ENCODE measurements around the gene LDB3.

The LDB3 gene

DNA sequence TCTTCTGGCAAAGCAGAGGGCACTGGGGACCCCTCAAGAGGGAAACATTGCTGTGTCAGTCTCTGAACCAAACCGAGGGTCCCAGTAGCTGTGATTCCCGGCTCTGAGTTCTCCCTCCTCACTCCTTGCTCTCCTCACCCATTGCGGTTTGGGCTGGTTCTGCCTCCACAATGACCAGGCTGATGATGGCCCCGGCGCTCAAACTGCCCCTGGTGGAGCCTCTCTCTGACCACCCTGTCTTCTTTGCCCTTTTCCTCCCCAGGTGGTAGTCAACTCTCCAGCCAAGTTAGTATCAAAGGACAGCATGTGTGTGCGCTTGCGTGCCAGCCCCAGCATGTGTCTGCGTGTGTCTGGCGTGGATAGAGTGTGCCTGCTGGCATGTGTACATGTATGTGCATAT is 17.1 kb downstream of the LDB3 start:
- Histone ChIP-seq H3K4me1 (peaks cover 0 to 14% (median 5%) of the 10 kb centered on the region in 10 experiments; a peak in 9 of 20 replicates), H3K9ac (no peak overlapping the region), H3K4me3 (no peak overlapping the region), H3K27me3 (no peaks in the 10 kb centered on the region), H3K4me2 (no peak overlapping the region), H3K27ac (no peak overlapping the region), H4K20me1 (peaks cover 0 to 10% (median 0%) of the 10 kb centered on the region in 11 experiments; a peak in 2 of 22 replicates), H3K36me3 (no peaks in the 10 kb centered on the region), H3K9me3 (replicated peaks in 1 of 11) (no peaks in the 10 kb centered on the region)
- no peak for TF ChIP-seq Cebpa-rat (IDR thresholded peaks at IDR 0.05)

DNA sequence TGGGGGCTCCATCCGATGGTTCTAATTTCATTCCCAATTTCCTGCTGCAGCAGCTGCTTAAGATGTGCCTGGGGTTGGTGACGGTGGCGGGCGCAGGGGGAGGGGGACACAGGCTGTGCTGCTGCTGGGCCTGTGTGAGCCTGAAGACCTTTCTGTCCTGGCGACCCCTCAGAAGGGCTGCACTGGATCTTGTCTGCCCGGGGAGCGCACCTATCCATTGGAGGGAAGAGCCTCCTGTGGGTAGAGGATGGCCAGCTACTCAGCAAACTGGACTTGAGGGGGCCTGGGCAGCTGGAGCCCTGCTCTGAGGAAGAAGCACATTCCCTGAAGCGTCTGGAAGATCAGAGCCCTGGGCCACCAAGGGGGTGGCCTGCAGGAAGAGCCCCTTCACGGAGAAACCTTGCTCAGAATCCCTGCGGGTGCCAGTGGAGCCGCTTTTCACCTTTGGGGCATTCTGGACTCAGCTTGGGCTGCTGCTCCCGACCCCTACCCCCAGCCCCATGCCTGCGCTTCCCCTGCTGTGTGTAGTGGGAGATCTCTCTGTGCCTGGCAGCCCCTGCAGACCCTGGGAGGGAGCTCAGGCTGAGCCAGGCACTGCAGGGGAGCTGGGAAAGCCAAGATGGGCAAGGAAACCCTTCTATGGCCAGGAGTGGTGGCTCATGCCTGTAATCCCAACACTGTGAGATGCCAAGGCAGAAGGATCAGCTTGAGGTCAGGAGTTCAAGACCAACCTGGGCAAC is 17.8 kb downstream of the LDB3 start:
- no peaks in the 10 kb centered on the region for H3K9me3 ChIP-seq (replicated peaks in 1 of 11)
- peaks cover 0 to 8% (median under 1%) of the 10 kb centered on the region in 10 experiments; a peak in 7 of 20 replicates for H3K4me1 ChIP-seq
- H3K27ac ChIP-seq, result no peak overlapping the region
- TF ChIP-seq Cebpa-rat (IDR thresholded peaks at IDR 0.05), result no peak
- H3K27me3 ChIP-seq, result no peaks in the 10 kb centered on the region
- H3K4me3 ChIP-seq, result no peak overlapping the region
- no peaks in the 10 kb centered on the region for H3K36me3 ChIP-seq
- peaks cover 0 to 14% (median 0%) of the 10 kb centered on the region in 11 experiments; a peak in 2 of 22 replicates for H4K20me1 ChIP-seq
- no peak overlapping the region for H3K9ac ChIP-seq
- no peak overlapping the region for H3K4me2 ChIP-seq

DNA sequence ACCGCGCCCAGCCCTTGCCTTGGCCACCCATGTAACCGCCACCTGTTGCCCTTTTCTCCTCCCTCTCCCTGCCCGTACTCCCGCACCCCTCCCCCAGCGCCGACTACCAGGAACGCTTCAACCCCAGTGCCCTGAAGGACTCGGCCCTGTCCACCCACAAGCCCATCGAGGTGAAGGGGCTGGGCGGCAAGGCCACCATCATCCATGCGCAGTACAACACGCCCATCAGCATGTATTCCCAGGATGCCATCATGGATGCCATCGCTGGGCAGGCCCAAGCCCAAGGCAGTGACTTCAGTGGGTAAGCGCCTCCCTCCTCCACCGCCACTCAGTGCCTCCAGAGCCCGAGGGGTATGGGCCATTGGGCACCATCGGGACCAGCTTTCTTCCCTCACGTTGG is 18.7 kb downstream of the LDB3 start:
- no peak overlapping the region for H3K27ac ChIP-seq
- H3K4me1 ChIP-seq, result peaks cover 0 to 8% (median 0%) of the 10 kb centered on the region in 10 experiments; a peak in 2 of 20 replicates
- TF ChIP-seq Cebpa-rat (IDR thresholded peaks at IDR 0.05), result no peak
- no peak overlapping the region for H3K9ac ChIP-seq
- H3K4me3 ChIP-seq, result no peak overlapping the region
- H3K27me3 ChIP-seq, result no peaks in the 10 kb centered on the region
- no peaks in the 10 kb centered on the region for H3K36me3 ChIP-seq
- H4K20me1 ChIP-seq, result peaks cover 0 to 23% (median 0%) of the 10 kb centered on the region in 11 experiments; a peak in 3 of 22 replicates
- H3K4me2 ChIP-seq, result no peak overlapping the region
- no peaks in the 10 kb centered on the region for H3K9me3 ChIP-seq (replicated peaks in 1 of 11)

DNA sequence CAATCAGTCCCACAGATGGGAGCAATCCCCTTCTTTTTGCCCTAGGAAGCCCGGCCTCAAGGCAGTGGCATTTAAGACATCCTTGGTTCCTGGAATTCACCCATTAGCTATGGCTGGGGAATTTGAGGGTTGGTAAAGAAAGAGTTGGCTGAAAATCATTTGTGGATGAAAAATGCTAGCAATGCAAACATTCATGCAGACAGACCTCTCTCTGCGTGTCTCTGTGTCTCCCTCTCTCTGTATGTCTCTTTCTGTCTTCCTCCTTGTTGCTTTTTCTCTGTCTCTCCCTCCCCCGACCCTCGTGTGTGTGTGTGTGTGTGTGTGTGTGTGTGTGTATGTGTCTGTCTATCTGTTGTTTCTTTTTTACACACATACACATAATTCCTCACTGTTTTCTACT is 19.4 kb downstream of the LDB3 start:
- Histone ChIP-seq H3K36me3 (no peaks in the 10 kb centered on the region), H3K27ac (no peak overlapping the region), H3K4me2 (no peak overlapping the region), H3K4me1 (peaks cover 0 to 8% (median 0%) of the 10 kb centered on the region in 10 experiments; a peak in 2 of 20 replicates), H3K9me3 (replicated peaks in 1 of 11) (no peaks in the 10 kb centered on the region), H3K9ac (0 out of 22 replicates have a peak overlapping the region, but pooled peaks of 1 of the 11 experiments have one; percentile 19), H3K4me3 (no peak overlapping the region), H4K20me1 (peaks cover 0 to 27% (median 0%) of the 10 kb centered on the region in 11 experiments; a peak in 3 of 22 replicates), H3K27me3 (no peaks in the 10 kb centered on the region)
- no peak for TF ChIP-seq Cebpa-rat (IDR thresholded peaks at IDR 0.05)

DNA sequence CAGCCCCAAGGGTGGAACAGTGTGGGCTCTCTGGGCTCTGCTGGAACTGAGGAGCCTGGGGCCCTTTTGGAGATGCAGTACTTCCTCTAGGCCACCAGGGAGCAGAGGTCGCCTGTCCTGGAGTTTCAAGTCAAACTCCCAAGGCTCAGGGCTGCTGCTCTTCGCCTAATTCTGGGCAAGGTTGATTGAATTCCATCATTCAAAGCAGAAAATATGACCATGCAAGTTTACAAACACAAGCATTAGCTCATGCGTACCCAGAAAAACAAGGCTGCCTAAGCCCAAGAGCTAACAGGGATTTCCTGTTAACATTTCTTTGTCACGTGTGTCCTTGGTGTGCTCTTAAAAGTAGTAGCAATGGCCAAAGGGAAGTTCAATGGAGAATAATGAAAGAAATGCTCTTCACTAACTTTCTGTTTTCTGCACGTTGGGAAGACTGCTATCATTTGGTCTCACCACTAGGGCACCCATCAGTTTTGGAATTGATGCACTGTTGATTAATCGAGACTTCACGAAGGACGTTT is 20.1 kb downstream of the LDB3 start:
- Histone ChIP-seq H3K27ac (no peak overlapping the region), H3K9me3 (replicated peaks in 1 of 11) (no peaks in the 10 kb centered on the region), H3K36me3 (no peaks in the 10 kb centered on the region), H4K20me1 (peaks cover 0 to 27% (median 0%) of the 10 kb centered on the region in 11 experiments; a peak in 3 of 22 replicates), H3K27me3 (no peaks in the 10 kb centered on the region), H3K4me3 (no peak overlapping the region), H3K9ac (no peak overlapping the region), H3K4me1 (peaks cover 0 to 8% (median 0%) of the 10 kb centered on the region in 10 experiments; a peak in 2 of 20 replicates), H3K4me2 (peak overlapping the region in 2 of 11 experiments; percentile 9 to 32; a peak in 2 of 22 replicates)
- TF ChIP-seq Cebpa-rat (IDR thresholded peaks at IDR 0.05), result no peak

DNA sequence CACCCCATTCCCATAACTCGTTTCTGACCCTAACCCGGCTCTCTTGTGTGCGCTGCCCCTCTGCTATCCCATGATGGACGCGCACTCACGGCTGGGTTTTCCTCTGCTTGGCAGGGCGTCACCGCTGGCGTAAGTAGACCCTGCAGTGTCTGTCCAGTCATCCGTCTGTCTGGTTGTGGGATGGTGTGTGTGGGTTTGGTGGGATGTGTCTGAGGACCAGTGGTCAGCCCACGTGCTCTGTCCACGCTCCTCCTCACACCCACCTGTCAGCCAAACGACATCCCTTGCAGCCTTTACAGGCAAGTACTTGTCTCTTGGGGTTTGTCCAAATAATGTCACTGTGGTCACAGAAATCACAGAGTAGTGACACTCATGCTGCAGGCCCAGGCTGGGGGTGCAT is 20.8 kb downstream of the LDB3 start:
- Histone ChIP-seq H4K20me1 (peaks cover 0 to 27% (median 0%) of the 10 kb centered on the region in 11 experiments; a peak in 3 of 22 replicates), H3K4me1 (peaks cover 0 to 8% (median 0%) of the 10 kb centered on the region in 10 experiments; a peak in 2 of 20 replicates), H3K36me3 (no peaks in the 10 kb centered on the region), H3K27ac (no peak overlapping the region), H3K27me3 (no peaks in the 10 kb centered on the region), H3K9ac (no peak overlapping the region), H3K4me2 (no peak overlapping the region), H3K9me3 (replicated peaks in 1 of 11) (no peaks in the 10 kb centered on the region), H3K4me3 (no peak overlapping the region)
- TF ChIP-seq Cebpa-rat (IDR thresholded peaks at IDR 0.05), result no peak

DNA sequence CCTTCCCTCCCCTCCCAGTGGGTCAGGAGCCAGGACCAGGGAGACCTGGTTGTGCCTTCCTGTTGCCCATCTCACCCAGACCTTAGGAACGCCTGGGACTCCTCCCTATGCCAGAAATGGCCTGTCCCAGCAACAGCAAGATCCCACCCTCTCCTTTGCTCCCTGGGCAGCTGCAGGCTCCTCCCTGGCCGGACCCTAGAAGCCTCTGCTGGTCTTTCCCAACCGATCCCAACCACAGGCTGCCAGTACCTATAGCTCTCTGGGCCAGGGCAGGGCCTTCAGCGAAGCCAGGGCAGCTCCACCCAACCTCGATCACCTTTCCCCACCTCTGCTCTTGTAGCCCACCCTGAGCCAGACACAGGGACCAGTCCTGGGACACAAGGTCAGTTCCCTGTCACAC is 21.9 kb downstream of the LDB3 start:
- Histone ChIP-seq H3K4me3 (no peak overlapping the region), H3K27me3 (no peaks in the 10 kb centered on the region), H3K4me2 (no peak overlapping the region), H3K36me3 (no peaks in the 10 kb centered on the region), H3K27ac (no peak overlapping the region), H3K9me3 (replicated peaks in 1 of 11) (no peaks in the 10 kb centered on the region), H3K4me1 (peaks cover 0 to 8% (median 0%) of the 10 kb centered on the region in 10 experiments; a peak in 2 of 20 replicates), H4K20me1 (peaks cover 0 to 27% (median 0%) of the 10 kb centered on the region in 11 experiments; a peak in 3 of 22 replicates), H3K9ac (no peak overlapping the region)
- TF ChIP-seq Cebpa-rat (IDR thresholded peaks at IDR 0.05), result no peak

DNA sequence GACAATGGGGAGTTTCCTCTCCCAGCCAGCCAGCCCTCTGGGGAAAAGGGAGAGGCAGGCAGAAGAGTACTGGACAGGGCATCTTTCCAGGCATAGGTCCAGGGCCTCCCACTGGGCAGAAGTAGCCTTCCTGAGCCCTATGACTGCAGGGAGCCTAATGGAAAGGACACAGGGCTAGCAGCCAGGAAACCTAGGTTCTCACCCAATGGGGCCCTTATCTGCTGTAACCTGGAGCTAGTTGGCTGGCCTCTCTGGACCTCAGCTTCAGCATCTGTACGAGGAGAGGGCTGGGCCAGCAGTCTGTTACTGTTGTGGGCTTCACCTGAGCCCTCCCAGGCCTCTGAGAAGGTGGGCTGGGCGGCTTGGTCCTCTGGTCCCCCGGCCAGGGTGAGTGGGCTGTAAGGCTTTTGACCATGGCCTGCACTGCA is 22.4 kb downstream of the LDB3 start:
- H3K27me3 ChIP-seq, result no peaks in the 10 kb centered on the region
- no peaks in the 10 kb centered on the region for H3K9me3 ChIP-seq (replicated peaks in 1 of 11)
- H3K4me2 ChIP-seq, result no peak overlapping the region
- no peaks in the 10 kb centered on the region for H3K36me3 ChIP-seq
- no peak overlapping the region for H3K27ac ChIP-seq
- H3K4me3 ChIP-seq, result no peak overlapping the region
- H3K9ac ChIP-seq, result no peak overlapping the region
- peaks cover 0 to 23% (median 0%) of the 10 kb centered on the region in 11 experiments; a peak in 3 of 22 replicates for H4K20me1 ChIP-seq
- TF ChIP-seq Cebpa-rat (IDR thresholded peaks at IDR 0.05), result no peak
- peaks cover 0 to 8% (median 0%) of the 10 kb centered on the region in 10 experiments; a peak in 2 of 20 replicates for H3K4me1 ChIP-seq

DNA sequence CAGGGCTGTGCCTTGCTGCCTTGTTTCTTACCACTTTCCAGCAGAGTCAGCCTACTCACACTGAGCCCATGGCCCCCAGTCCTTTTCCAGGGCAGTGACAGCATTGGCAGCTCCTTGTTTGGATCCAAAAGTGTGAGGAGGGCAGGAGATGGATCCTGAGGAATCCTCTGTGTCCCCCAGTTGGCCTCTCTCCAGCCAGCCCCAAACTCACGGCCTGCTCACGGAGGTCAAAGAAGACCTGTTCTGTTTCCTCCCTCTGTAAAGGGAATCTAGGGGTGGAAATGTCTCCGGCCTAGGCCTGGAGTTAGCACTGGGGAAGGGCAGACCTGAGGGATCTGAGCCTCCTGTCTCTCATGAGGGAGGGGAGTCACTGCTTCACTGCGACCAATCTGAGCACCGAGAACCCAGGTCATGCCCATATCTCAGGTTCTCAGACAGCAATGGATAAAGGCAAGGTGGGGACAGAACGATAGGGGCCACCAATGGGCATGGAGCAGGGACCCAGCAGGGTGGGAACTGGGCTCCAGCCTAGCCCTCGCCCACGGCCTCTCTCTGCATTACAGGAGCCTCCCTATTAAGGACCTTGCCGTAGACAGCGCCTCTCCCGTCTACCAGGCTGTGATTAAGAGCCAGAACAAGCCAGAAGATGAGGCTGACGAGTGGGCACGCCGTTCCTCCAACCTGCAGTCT is 23.2 kb downstream of the LDB3 start:
- H3K4me1 ChIP-seq, result peaks cover 0 to 8% (median 0%) of the 10 kb centered on the region in 10 experiments; a peak in 2 of 20 replicates
- H4K20me1 ChIP-seq, result peaks cover 0 to 17% (median 0%) of the 10 kb centered on the region in 11 experiments; a peak in 3 of 22 replicates
- TF ChIP-seq Cebpa-rat (IDR thresholded peaks at IDR 0.05), result no peak
- H3K36me3 ChIP-seq, result no peaks in the 10 kb centered on the region
- H3K27me3 ChIP-seq, result no peaks in the 10 kb centered on the region
- H3K9ac ChIP-seq, result no peak overlapping the region
- H3K27ac ChIP-seq, result no peak overlapping the region
- no peak overlapping the region for H3K4me2 ChIP-seq
- no peak overlapping the region for H3K4me3 ChIP-seq
- H3K9me3 ChIP-seq (replicated peaks in 1 of 11), result no peaks in the 10 kb centered on the region

Measured in BLaER1 treated with 17β-estradiol and CSF1 and Interleukin-3, amounts not matched to agents 10 nM and 100 nM (cell line).